ENCODE data around the gene NXF1. TPM values are rescaled to one million over a fixed set of nuclear protein-coding genes. Genes with fewer than 3 reads are reported as not detected.
"Not testable (repeated sequence)": the region's sequence is repeated elsewhere in the genome, so short reads cannot be mapped to it uniquely, and the experiment has no call there.

Gene NXF1
- total and polyA plus RNA-seq, 10 donors: 83.1 to 271 (median 118) TPM

GRCh38 chr11:62752177-62752785, 53.0 kb downstream of the NXF1 start:
- Histone ChIP-seq H3K27me3 (replicated peaks in 1 of 7) (no peaks in the 10 kb centered on the region), H3K9me3 (no peaks in the 10 kb centered on the region), H3K4me3 (peak overlapping the region in 1 of 8 donors; percentile 80), H3K27ac (peak overlapping the region in 3 of 8 donors; percentile 94 to 97 (median 96)), H3K4me1 (peaks cover 7 to 68% (median 28%) of the 10 kb centered on the region in 6 donors), H3K36me3 (peaks cover 0 to 43% (median 10%) of the 10 kb centered on the region in 6 donors)
- intact Hi-C loops (cut with DNase I; ENCODE audit: low total_unique reads): no loop called here
- DNase-seq: no peak
- no peak for TF ChIP-seq POLR2AphosphoS5 (IDR thresholded peaks at IDR 0.05)
- TF ChIP-seq, protein P1, sequence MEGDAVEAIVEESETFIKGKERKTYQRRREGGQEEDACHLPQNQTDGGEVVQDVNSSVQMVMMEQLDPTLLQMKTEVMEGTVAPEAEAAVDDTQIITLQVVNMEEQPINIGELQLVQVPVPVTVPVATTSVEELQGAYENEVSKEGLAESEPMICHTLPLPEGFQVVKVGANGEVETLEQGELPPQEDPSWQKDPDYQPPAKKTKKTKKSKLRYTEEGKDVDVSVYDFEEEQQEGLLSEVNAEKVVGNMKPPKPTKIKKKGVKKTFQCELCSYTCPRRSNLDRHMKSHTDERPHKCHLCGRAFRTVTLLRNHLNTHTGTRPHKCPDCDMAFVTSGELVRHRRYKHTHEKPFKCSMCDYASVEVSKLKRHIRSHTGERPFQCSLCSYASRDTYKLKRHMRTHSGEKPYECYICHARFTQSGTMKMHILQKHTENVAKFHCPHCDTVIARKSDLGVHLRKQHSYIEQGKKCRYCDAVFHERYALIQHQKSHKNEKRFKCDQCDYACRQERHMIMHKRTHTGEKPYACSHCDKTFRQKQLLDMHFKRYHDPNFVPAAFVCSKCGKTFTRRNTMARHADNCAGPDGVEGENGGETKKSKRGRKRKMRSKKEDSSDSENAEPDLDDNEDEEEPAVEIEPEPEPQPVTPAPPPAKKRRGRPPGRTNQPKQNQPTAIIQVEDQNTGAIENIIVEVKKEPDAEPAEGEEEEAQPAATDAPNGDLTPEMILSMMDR (IDR thresholded peaks at IDR 0.05 in 8 of 11, conservative IDR thresholded peaks at IDR 0.05 in 3 of 11): no peak
- TF ChIP-seq POLR2A (IDR thresholded peaks at IDR 0.05): no peak
- 95 to 98% (median 96%) methylated on average over 11 to 14 of the region's 14 CpGs for WGBS, 5 donors

GRCh38 chr11:62749931-62750330, 55.3 kb downstream of the NXF1 start:
- H3K27ac ChIP-seq; H3K27me3 ChIP-seq (replicated peaks in 1 of 7); H3K4me3 ChIP-seq; H3K9me3 ChIP-seq; intact Hi-C loops (cut with DNase I; ENCODE audit: low total_unique reads); DNase-seq: not testable (repeated sequence)
- 90 to 96% (median 95%) methylated on average over 5 of the region's 5 CpGs for WGBS, 5 donors
- peaks cover 7 to 66% (median 28%) of the 10 kb centered on the region in 6 donors for H3K4me1 ChIP-seq
- H3K36me3 ChIP-seq: peaks cover 0 to 43% (median 10%) of the 10 kb centered on the region in 6 donors

GRCh38 chr11:62747475-62748160, 57.6 kb downstream of the NXF1 start:
- no peaks in the 10 kb centered on the region for H3K27me3 ChIP-seq (replicated peaks in 1 of 7)
- H3K27ac ChIP-seq: no peak overlapping the region
- H3K36me3 ChIP-seq: peaks cover 0 to 38% (median 9%) of the 10 kb centered on the region in 6 donors
- intact Hi-C loops (cut with DNase I; ENCODE audit: low total_unique reads): no loop called here
- 87 to 95% (median 92%) methylated on average over 9 of the region's 9 CpGs for WGBS, 5 donors
- H3K4me3 ChIP-seq: no peak overlapping the region
- TF ChIP-seq, protein P1 (IDR thresholded peaks at IDR 0.05 in 8 of 11, conservative IDR thresholded peaks at IDR 0.05 in 3 of 11): no peak
- TF ChIP-seq POLR2A (IDR thresholded peaks at IDR 0.05): no peak
- no peak for TF ChIP-seq POLR2AphosphoS5 (IDR thresholded peaks at IDR 0.05)
- no peak for DNase-seq
- H3K4me1 ChIP-seq: peaks cover 0 to 48% (median 15%) of the 10 kb centered on the region in 6 donors
- H3K9me3 ChIP-seq: no peaks in the 10 kb centered on the region

Small RNA genes lying within 50 kb of the gene (microRNA-seq; reads per million reads assigned to microRNA genes)
- gene MIR6514: 1.1 to 1.4 (median 1.4) reads per million in 3 donors
- gene MIR6748: 0 to 0.35 (median 0) reads per million in 3 donors

Small RNA genes lying within 50 kb of the gene (small RNA-seq; reads per million reads assigned to genes)
- 0.12 to 0.56 (median 0.25) reads per million in 4 donors for gene MIR6514
- gene RF00099: 0 reads per million in 4 donors
- gene RNU6-118P: 0 reads per million in 4 donors
- 0 reads per million in 4 donors for gene SNORD22
- 0 reads per million in 4 donors for gene SNORD26
- 0 reads per million in 4 donors for gene SNORD27
- gene SNORD28: 0 reads per million in 4 donors
- gene SNORD30: 3,444 to 6,321 (median 5,186) reads per million in 4 donors

Other genes with a start within 250 kb of the NXF1 start
- 1,000 to 10,000 TPM in 6 of 7 donors, 100 to 1,000 TPM in 1; 989 to 1,475 (median 1,270) TPM for gene EEF1G, start 231.5 kb downstream of the NXF1 start, total RNA-seq
- gene EEF1G, start 231.5 kb downstream of the NXF1 start, polyA plus RNA-seq: 1,000 to 10,000 TPM; 2,364 to 2,501 (median 2,474) TPM
- 10 to 100 TPM; 14.4 to 30.9 (median 20.1) TPM for gene TUT1, start 213.9 kb downstream of the NXF1 start, total RNA-seq
- 10 to 100 TPM; 14.5 to 24.1 (median 16.1) TPM for gene TUT1, start 213.9 kb downstream of the NXF1 start, polyA plus RNA-seq
- gene MTA2, start 203.6 kb downstream of the NXF1 start, total RNA-seq: 100 to 1,000 TPM; 102 to 154 (median 114) TPM
- gene MTA2, start 203.6 kb downstream of the NXF1 start, polyA plus RNA-seq: 10 to 100 TPM; 55.3 to 94.6 (median 58.5) TPM
- gene EML3, start 192.7 kb downstream of the NXF1 start, total RNA-seq: 100 to 1,000 TPM in 5 of 7 donors, 10 to 100 TPM in 2; 46.7 to 159 (median 116) TPM
- 100 to 1,000 TPM in 1 of 3 donors, 10 to 100 TPM in 2; 51.0 to 116 (median 78.6) TPM for gene EML3, start 192.7 kb downstream of the NXF1 start, polyA plus RNA-seq
- 1 to 10 TPM; 4.3 to 8.8 (median 5.6) TPM for gene ROM1, start 192.2 kb downstream of the NXF1 start, total RNA-seq
- gene ROM1, start 192.2 kb downstream of the NXF1 start, polyA plus RNA-seq: 10 to 100 TPM in 1 of 3 donors, 1 to 10 TPM in 2; 4.2 to 15.0 (median 6.1) TPM
- gene B3GAT3, start 183.5 kb downstream of the NXF1 start, total RNA-seq: 10 to 100 TPM; 25.2 to 43.7 (median 37.1) TPM
- gene B3GAT3, start 183.5 kb downstream of the NXF1 start, polyA plus RNA-seq: 10 to 100 TPM; 41.9 to 65.7 (median 63.1) TPM
- 100 to 1,000 TPM; 122 to 245 (median 198) TPM for gene GANAB, start 158.8 kb downstream of the NXF1 start, total RNA-seq
- gene GANAB, start 158.8 kb downstream of the NXF1 start, polyA plus RNA-seq: 10 to 100 TPM; 49.0 to 72.4 (median 53.6) TPM
- 10 to 100 TPM; 16.9 to 34.5 (median 24.8) TPM for gene INTS5, start 152.1 kb downstream of the NXF1 start, total RNA-seq
- 10 to 100 TPM in 1 of 3 donors, 1 to 10 TPM in 2; 4.4 to 13.7 (median 7.0) TPM for gene INTS5, start 152.1 kb downstream of the NXF1 start, polyA plus RNA-seq
- gene C11orf98, start 140.2 kb downstream of the NXF1 start, total RNA-seq: 10 to 100 TPM; 30.9 to 43.7 (median 42.5) TPM
- gene C11orf98, start 140.2 kb downstream of the NXF1 start, polyA plus RNA-seq: 100 to 1,000 TPM; 144 to 164 (median 152) TPM
- 10 to 100 TPM in 6 of 7 donors, 1 to 10 TPM in 1; 3.0 to 19.4 (median 13.2) TPM for gene CSKMT, start 140.1 kb downstream of the NXF1 start, total RNA-seq
- 10 to 100 TPM; 32.6 to 59.4 (median 40.3) TPM for gene CSKMT, start 140.1 kb downstream of the NXF1 start, polyA plus RNA-seq
- gene UQCC3, start 133.8 kb downstream of the NXF1 start, total RNA-seq: 1 to 10 TPM; 4.9 to 6.5 (median 5.9) TPM
- 10 to 100 TPM; 20.2 to 23.7 (median 23.3) TPM for gene UQCC3, start 133.8 kb downstream of the NXF1 start, polyA plus RNA-seq
- gene LBHD1, start 133.2 kb downstream of the NXF1 start, total RNA-seq: 10 to 100 TPM in 6 of 7 donors, 1 to 10 TPM in 1; 10.0 to 20.2 (median 12.8) TPM
- 10 to 100 TPM in 2 of 3 donors, 1 to 10 TPM in 1; 7.3 to 21.2 (median 15.1) TPM for gene LBHD1, start 133.2 kb downstream of the NXF1 start, polyA plus RNA-seq
- 100 to 1,000 TPM in 6 of 7 donors, 10 to 100 TPM in 1; 93.8 to 158 (median 128) TPM for gene UBXN1, start 126.4 kb downstream of the NXF1 start, total RNA-seq
- 100 to 1,000 TPM; 198 to 209 (median 203) TPM for gene UBXN1, start 126.4 kb downstream of the NXF1 start, polyA plus RNA-seq
- gene LRRN4CL, start 115.9 kb downstream of the NXF1 start, total RNA-seq: not detected
- under 1 TPM; 0.04 to 0.48 (median 0.17) TPM for gene LRRN4CL, start 115.9 kb downstream of the NXF1 start, polyA plus RNA-seq
- 10 to 100 TPM; 25.6 to 66.0 (median 34.4) TPM for gene BSCL2, start 98.0 kb downstream of the NXF1 start, total RNA-seq
- 10 to 100 TPM; 47.7 to 62.6 (median 47.8) TPM for gene BSCL2, start 98.0 kb downstream of the NXF1 start, polyA plus RNA-seq
- not detected for gene GNG3, start 97.8 kb downstream of the NXF1 start, total RNA-seq
- gene GNG3, start 97.8 kb downstream of the NXF1 start, polyA plus RNA-seq: under 1 TPM in 2 of 3 donors, not detected in 1; 0.12 to 0.13 TPM
- gene HNRNPUL2, start 78.0 kb downstream of the NXF1 start, total RNA-seq: 10 to 100 TPM; 39.3 to 62.8 (median 48.5) TPM
- 10 to 100 TPM; 26.4 to 37.1 (median 29.3) TPM for gene HNRNPUL2, start 78.0 kb downstream of the NXF1 start, polyA plus RNA-seq
- gene TTC9C, start 77.0 kb downstream of the NXF1 start, total RNA-seq: 10 to 100 TPM; 25.4 to 47.1 (median 30.5) TPM
- gene TTC9C, start 77.0 kb downstream of the NXF1 start, polyA plus RNA-seq: 10 to 100 TPM; 27.8 to 35.6 (median 33.4) TPM
- 10 to 100 TPM in 5 of 7 donors, 1 to 10 TPM in 2; 6.6 to 14.5 (median 11.1) TPM for gene ZBTB3, start 51.3 kb downstream of the NXF1 start, total RNA-seq
- gene ZBTB3, start 51.3 kb downstream of the NXF1 start, polyA plus RNA-seq: 1 to 10 TPM; 3.2 to 4.9 (median 3.9) TPM
- 10 to 100 TPM; 52.1 to 74.0 (median 60.2) TPM for gene POLR2G, start 43.9 kb downstream of the NXF1 start, total RNA-seq
- 100 to 1,000 TPM; 129 to 153 (median 135) TPM for gene POLR2G, start 43.9 kb downstream of the NXF1 start, polyA plus RNA-seq
- gene TAF6L, start 34.0 kb downstream of the NXF1 start, total RNA-seq: 10 to 100 TPM; 16.6 to 28.8 (median 23.7) TPM
- 10 to 100 TPM; 11.9 to 37.5 (median 21.1) TPM for gene TAF6L, start 34.0 kb downstream of the NXF1 start, polyA plus RNA-seq
- 10 to 100 TPM; 39.0 to 80.8 (median 48.3) TPM for gene TMEM179B, start 18.0 kb downstream of the NXF1 start, total RNA-seq
- gene TMEM179B, start 18.0 kb downstream of the NXF1 start, polyA plus RNA-seq: 10 to 100 TPM; 46.1 to 57.1 (median 54.6) TPM
- gene TMEM223, start 13.4 kb downstream of the NXF1 start, total RNA-seq: 10 to 100 TPM; 11.2 to 27.8 (median 13.6) TPM
- 10 to 100 TPM; 19.0 to 32.8 (median 25.0) TPM for gene TMEM223, start 13.4 kb downstream of the NXF1 start, polyA plus RNA-seq
- 10 to 100 TPM; 40.5 to 50.7 (median 43.7) TPM for gene STX5, start 26.6 kb upstream of the NXF1 start, total RNA-seq
- 10 to 100 TPM; 20.9 to 27.0 (median 23.5) TPM for gene STX5, start 26.6 kb upstream of the NXF1 start, polyA plus RNA-seq
- gene TEX54, start 27.4 kb upstream of the NXF1 start, total RNA-seq: not detected
- gene TEX54, start 27.4 kb upstream of the NXF1 start, polyA plus RNA-seq: not detected
- gene WDR74, start 34.1 kb upstream of the NXF1 start, total RNA-seq: 10 to 100 TPM; 29.0 to 62.2 (median 46.4) TPM
- gene WDR74, start 34.1 kb upstream of the NXF1 start, polyA plus RNA-seq: 10 to 100 TPM; 56.0 to 66.2 (median 60.1) TPM
- 100 to 1,000 TPM; 102 to 138 (median 114) TPM for gene SLC3A2, start 75.5 kb upstream of the NXF1 start, total RNA-seq
- gene SLC3A2, start 75.5 kb upstream of the NXF1 start, polyA plus RNA-seq: 10 to 100 TPM; 48.7 to 58.4 (median 52.8) TPM
- not detected for gene CHRM1, start 115.9 kb upstream of the NXF1 start, total RNA-seq
- gene CHRM1, start 115.9 kb upstream of the NXF1 start, polyA plus RNA-seq: not detected
- gene SLC22A6, start 179.5 kb upstream of the NXF1 start, total RNA-seq: not detected
- gene SLC22A6, start 179.5 kb upstream of the NXF1 start, polyA plus RNA-seq: not detected
- gene SLC22A8, start 210.4 kb upstream of the NXF1 start, total RNA-seq: not detected
- not detected for gene SLC22A8, start 210.4 kb upstream of the NXF1 start, polyA plus RNA-seq

Data from spleen (tissue), 11 donors.